Erythroblast (primary cell): ENCODE results near the gene AFF4.

ENCODE experiments used
- GATA1 ChIP-seq: IDR thresholded peaks from 2 replicates; pipeline ENCODE4 v1.6.1; 2011; ENCODE audit warnings: low read depth, mild to moderate bottlenecking, control low read depth, low read length, moderate library complexity
- POLR2A ChIP-seq: IDR thresholded peaks from 2 replicates; pipeline ENCODE4 v1.6.1; 2011; ENCODE audit warnings: mild to moderate bottlenecking, low read length

DNA sequence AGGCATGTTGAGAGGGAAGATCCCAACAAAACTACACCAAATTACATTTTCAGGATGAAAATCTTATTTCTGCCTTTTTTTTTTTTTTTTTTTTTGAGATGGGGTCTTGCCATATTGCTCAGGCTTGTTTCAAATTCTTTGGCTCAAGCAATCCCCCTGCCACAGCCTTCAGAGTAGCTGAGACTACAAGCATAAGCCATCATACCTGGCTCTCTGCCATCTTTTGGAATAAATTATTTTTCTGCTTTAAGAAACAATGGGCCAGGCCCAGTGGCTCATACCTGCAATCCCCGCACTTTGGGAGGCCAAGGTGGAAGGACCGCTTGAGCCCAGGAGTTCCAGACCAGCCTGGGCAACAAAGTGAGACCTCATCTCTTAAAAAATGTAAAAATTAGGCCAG lies 14.3 kb downstream of the AFF4 start:
- TF ChIP-seq POLR2A (no peak), GATA1 (no peak)
